A673 (cell line): ENCODE results near the gene EHD4.

ENCODE experiments used
- CTCF ChIP-seq: fragments of 300-800, 200-600 bp; sonication (generic); conservative IDR thresholded peaks from 2 replicates; pipeline ENCODE4 v1.5.1; 2017; ENCODE audit warnings: low read depth, mild to moderate bottlenecking, antibody characterized with exemption, low read length, moderate library complexity, mixed read lengths
- EZH2 ChIP-seq: fragments of 200-600 bp; sonication (generic); IDR thresholded peaks from 2 replicates; pipeline ENCODE4 v1.6.1; 2017; ENCODE audit warnings: borderline replicate concordance, low read depth, mild to moderate bottlenecking, mixed read lengths, antibody characterized with exemption, low read length; ENCODE audit not compliant: poor library complexity, severe bottlenecking

GRCh38 chr15:41866263-41866703, 106.1 kb downstream of the EHD4 start:
- TF ChIP-seq EZH2 (no peak), CTCF (no peak)
